ENCODE data around the gene RWDD3.

GRCh38 chr1:95216292-95216990, 17.6 kb upstream of the RWDD3 start:
- TF ChIP-seq CTCF (tag by site-specific recombination; IDR thresholded peaks at IDR 0.05): no peak
- no peak for TF ChIP-seq ZNF239 (tag by site-specific recombination; IDR thresholded peaks at IDR 0.05)
